HEK293 (cell line): ENCODE measurements around the gene HSCB.
A peak's percentile ranks its signal among the peaks of the same experiment; 100 is the strongest.

Experiments
- BCL11A ChIP-seq: fragments of 450-650 bp; formaldehyde crosslinking; IDR thresholded peaks from 2 replicates; pipeline ENCODE4 v1.5.1; 2016; ENCODE audit warnings: low read depth, missing biosample characterization, missing genetic modification characterization
- KLF7 ChIP-seq: fragments of 450-650 bp; formaldehyde crosslinking; IDR thresholded peaks from 2 replicates; pipeline ENCODE4 v1.5.1; 2016; ENCODE audit warnings: missing biosample characterization, missing genetic modification characterization, borderline replicate concordance
- KLF8 ChIP-seq: fragments of 450-650 bp; formaldehyde crosslinking; IDR thresholded peaks from 2 replicates; pipeline ENCODE4 v1.5.1; 2016; ENCODE audit warnings: missing biosample characterization, missing genetic modification characterization
- KLF9 ChIP-seq: fragments of 450-650 bp; formaldehyde crosslinking; IDR thresholded peaks from 2 replicates; pipeline ENCODE4 v1.5.1; 2016; ENCODE audit warnings: missing biosample characterization, missing genetic modification characterization, low read depth
- MZF1 ChIP-seq: fragments of 450-650 bp; formaldehyde crosslinking; IDR thresholded peaks from 2 replicates; pipeline ENCODE4 v1.5.1; 2017; ENCODE audit warnings: missing biosample characterization, missing genetic modification characterization, borderline replicate concordance
- SP7 ChIP-seq: fragments of 450-650 bp; formaldehyde crosslinking; IDR thresholded peaks from 2 replicates; pipeline ENCODE4 v1.5.1; 2016; ENCODE audit warnings: missing biosample characterization, missing genetic modification characterization
- TCF7L2 ChIP-seq: IDR thresholded peaks from 2 replicates; pipeline ENCODE4 v1.6.1; 2011; ENCODE audit warnings: low read depth, mild to moderate bottlenecking, inconsistent platforms, low read length, moderate library complexity, borderline replicate concordance
- WT1 ChIP-seq: fragments of 450-650 bp; formaldehyde crosslinking; IDR thresholded peaks from 2 replicates; pipeline ENCODE4 v1.5.1; 2016; ENCODE audit warnings: missing biosample characterization, missing genetic modification characterization
- YY2 ChIP-seq: fragments of 450-650 bp; formaldehyde crosslinking; IDR thresholded peaks from 2 replicates; pipeline ENCODE4 v1.5.1; 2016; ENCODE audit warnings: missing biosample characterization, missing genetic modification characterization
- ZBTB20 ChIP-seq: fragments of 450-650 bp; formaldehyde crosslinking; IDR thresholded peaks from 2 replicates; pipeline ENCODE4 v1.5.1; 2016; ENCODE audit warnings: missing biosample characterization, missing genetic modification characterization
- ZBTB21 ChIP-seq: fragments of 450-650 bp; formaldehyde crosslinking; IDR thresholded peaks from 2 replicates; pipeline ENCODE4 v1.5.1; 2017; ENCODE audit warnings: missing biosample characterization, missing genetic modification characterization
- ZBTB7A ChIP-seq: fragments of 450-650 bp; formaldehyde crosslinking; IDR thresholded peaks from 2 replicates; pipeline ENCODE4 v1.5.1; 2016; ENCODE audit warnings: low read depth, missing biosample characterization, missing genetic modification characterization
- ZFP41 ChIP-seq: fragments of 450-650 bp; formaldehyde crosslinking; IDR thresholded peaks from 2 replicates; pipeline ENCODE4 v1.5.1; 2016; ENCODE audit warnings: missing biosample characterization, missing genetic modification characterization, borderline replicate concordance
- ZNF121 ChIP-seq: fragments of 450-650 bp; formaldehyde crosslinking; IDR thresholded peaks from 2 replicates; pipeline ENCODE4 v1.5.1; 2016; ENCODE audit warnings: missing biosample characterization, missing genetic modification characterization
- ZNF132 ChIP-seq: fragments of 450-650 bp; formaldehyde crosslinking; IDR thresholded peaks from 2 replicates; pipeline ENCODE4 v1.5.1; 2017; ENCODE audit warnings: missing biosample characterization, missing genetic modification characterization, borderline replicate concordance
- ZNF146 ChIP-seq: fragments of 450-650 bp; formaldehyde crosslinking; IDR thresholded peaks from 2 replicates; pipeline ENCODE4 v1.5.1; 2016; ENCODE audit warnings: missing biosample characterization, missing genetic modification characterization
- ZNF157 ChIP-seq: fragments of 450-650 bp; formaldehyde crosslinking; IDR thresholded peaks from 2 replicates; pipeline ENCODE4 v1.5.1; 2016; ENCODE audit warnings: missing biosample characterization, missing genetic modification characterization
- ZNF174 ChIP-seq: fragments of 450-650 bp; formaldehyde crosslinking; IDR thresholded peaks from 2 replicates; pipeline ENCODE4 v1.5.0; 2017; ENCODE audit warnings: missing biosample characterization, mild to moderate bottlenecking, missing genetic modification characterization
- ZNF23 ChIP-seq: fragments of 450-650 bp; formaldehyde crosslinking; IDR thresholded peaks from 2 replicates; pipeline ENCODE4 v1.5.1; 2016; ENCODE audit warnings: missing biosample characterization, missing genetic modification characterization, borderline replicate concordance
- ZNF266 ChIP-seq: fragments of 450-650 bp; formaldehyde crosslinking; IDR thresholded peaks from 2 replicates; pipeline ENCODE4 v1.5.1; 2016; ENCODE audit warnings: missing biosample characterization, missing genetic modification characterization, low read depth
- ZNF274 ChIP-seq, 2 experiments: fragments of 200-500 bp in 1 of 2; fragments of 450-650 bp in 1 of 2; sonication (Bioruptor generic) in 1 of 2; formaldehyde crosslinking in 1 of 2; IDR thresholded peaks; 2 replicates each; pipeline versions ENCODE4 v1.5.1 to v1.6.1; 2014 to 2016; ENCODE audit warnings: borderline replicate concordance in 1 of 2, inconsistent platforms in 1 of 2, low read length in 1 of 2, missing biosample characterization in 1 of 2, missing genetic modification characterization in 1 of 2
- ZNF354C ChIP-seq: fragments of 450-650 bp; formaldehyde crosslinking; IDR thresholded peaks from 2 replicates; pipeline ENCODE4 v1.5.1; 2016; ENCODE audit warnings: missing biosample characterization, missing genetic modification characterization, low read depth, borderline replicate concordance
- ZNF426 ChIP-seq: fragments of 450-650 bp; formaldehyde crosslinking; IDR thresholded peaks from 2 replicates; pipeline ENCODE4 v1.5.1; 2017; ENCODE audit warnings: missing biosample characterization, missing genetic modification characterization, mild to moderate bottlenecking, inconsistent platforms, moderate library complexity
- ZNF433 ChIP-seq: fragments of 450-650 bp; formaldehyde crosslinking; IDR thresholded peaks from 2 replicates; pipeline ENCODE4 v1.5.1; 2016; ENCODE audit warnings: missing biosample characterization, missing genetic modification characterization, low read depth
- ZNF561 ChIP-seq: fragments of 450-650 bp; IDR thresholded peaks from 2 replicates; pipeline ENCODE4 v1.5.1; 2018; ENCODE audit warnings: missing biosample characterization, missing genetic modification characterization, borderline replicate concordance
- ZNF626 ChIP-seq: fragments of 450-650 bp; sonication (Bioruptor Pico); formaldehyde crosslinking; IDR thresholded peaks from 2 replicates; pipeline ENCODE4 v1.5.1; 2018; ENCODE audit warnings: missing biosample characterization, missing genetic modification characterization, inconsistent platforms
- ZNF660 ChIP-seq: fragments of 450-650 bp; IDR thresholded peaks from 2 replicates; pipeline ENCODE4 v1.5.1; 2018; ENCODE audit warnings: missing biosample characterization, mild to moderate bottlenecking, missing genetic modification characterization
- ZSCAN23 ChIP-seq: fragments of 450-650 bp; formaldehyde crosslinking; IDR thresholded peaks from 2 replicates; pipeline ENCODE4 v1.5.1; 2016; ENCODE audit warnings: missing biosample characterization, missing genetic modification characterization
- TF ChIP-seq, protein P1 (sequence below): fragments of 450-650 bp; IDR thresholded peaks from 2 replicates; pipeline ENCODE4 v1.5.1; 2018; ENCODE audit warnings: missing biosample characterization, missing genetic modification characterization
- TF ChIP-seq, protein P2 (sequence below): fragments of 450-650 bp; formaldehyde crosslinking; IDR thresholded peaks from 2 replicates; pipeline ENCODE4 v1.5.1; 2016; ENCODE audit warnings: missing biosample characterization, missing genetic modification characterization
- TF ChIP-seq, protein P3 (sequence below): fragments of 450-650 bp; formaldehyde crosslinking; IDR thresholded peaks from 2 replicates; pipeline ENCODE4 v1.5.1; 2016; ENCODE audit warnings: missing biosample characterization, missing genetic modification characterization
- TF ChIP-seq, protein P4 (sequence below): fragments of 450-650 bp; formaldehyde crosslinking; IDR thresholded peaks from 2 replicates; pipeline ENCODE4 v1.5.1; 2017; ENCODE audit warnings: missing biosample characterization, mild to moderate bottlenecking, missing genetic modification characterization, moderate library complexity
- TF ChIP-seq, protein P5 (sequence below): IDR thresholded peaks from 2 replicates; pipeline ENCODE4 v1.6.1; 2011; ENCODE audit warnings: mild to moderate bottlenecking, low read depth, low read length, borderline replicate concordance

The HSCB gene

DNA sequence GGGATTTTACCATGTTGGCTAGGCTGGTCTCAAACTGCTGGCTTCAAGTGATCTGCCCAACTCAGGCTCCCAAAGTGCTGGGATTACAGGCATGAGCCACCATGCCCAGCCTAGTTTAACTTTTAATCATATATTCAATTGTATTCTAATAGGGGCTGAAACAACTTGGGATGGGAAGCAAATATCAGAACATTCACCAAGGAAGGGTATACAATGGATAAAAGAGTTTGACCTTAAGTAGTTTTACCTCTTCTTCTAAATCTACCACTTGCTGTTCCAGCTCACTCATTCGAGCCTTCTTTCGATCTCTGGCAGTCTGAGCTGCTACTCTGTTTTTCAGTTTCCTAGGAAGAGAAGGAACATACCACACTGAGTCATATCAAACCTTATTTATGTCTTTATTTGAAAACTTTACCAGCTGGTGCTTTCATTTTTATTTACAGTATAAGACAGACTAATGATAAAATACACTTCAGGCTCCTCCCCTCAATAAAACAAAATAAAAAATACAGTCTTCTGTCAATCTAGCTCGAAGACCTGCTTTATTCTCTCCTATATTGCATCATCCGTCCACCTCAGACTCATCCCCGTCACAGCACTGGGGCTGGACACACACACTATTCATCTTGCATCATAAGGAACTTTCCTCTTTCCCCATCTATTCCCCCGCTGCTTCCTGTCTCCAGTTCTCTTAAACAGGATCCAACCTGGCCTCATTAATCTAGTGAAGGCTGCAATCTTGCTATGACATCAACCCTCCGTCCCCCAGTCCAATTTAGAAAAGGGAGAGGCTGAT, 57.2 kb downstream of the HSCB start (continued):
- TF ChIP-seq MZF1 (tag by site-specific recombination): peak; percentile 65; the same call in 1 of the 2 replicates
- TF ChIP-seq, protein P1, sequence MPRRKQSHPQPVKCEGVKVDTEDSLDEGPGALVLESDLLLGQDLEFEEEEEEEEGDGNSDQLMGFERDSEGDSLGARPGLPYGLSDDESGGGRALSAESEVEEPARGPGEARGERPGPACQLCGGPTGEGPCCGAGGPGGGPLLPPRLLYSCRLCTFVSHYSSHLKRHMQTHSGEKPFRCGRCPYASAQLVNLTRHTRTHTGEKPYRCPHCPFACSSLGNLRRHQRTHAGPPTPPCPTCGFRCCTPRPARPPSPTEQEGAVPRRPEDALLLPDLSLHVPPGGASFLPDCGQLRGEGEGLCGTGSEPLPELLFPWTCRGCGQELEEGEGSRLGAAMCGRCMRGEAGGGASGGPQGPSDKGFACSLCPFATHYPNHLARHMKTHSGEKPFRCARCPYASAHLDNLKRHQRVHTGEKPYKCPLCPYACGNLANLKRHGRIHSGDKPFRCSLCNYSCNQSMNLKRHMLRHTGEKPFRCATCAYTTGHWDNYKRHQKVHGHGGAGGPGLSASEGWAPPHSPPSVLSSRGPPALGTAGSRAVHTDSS (tag by site-specific recombination): no peak
- TF ChIP-seq, protein P2, sequence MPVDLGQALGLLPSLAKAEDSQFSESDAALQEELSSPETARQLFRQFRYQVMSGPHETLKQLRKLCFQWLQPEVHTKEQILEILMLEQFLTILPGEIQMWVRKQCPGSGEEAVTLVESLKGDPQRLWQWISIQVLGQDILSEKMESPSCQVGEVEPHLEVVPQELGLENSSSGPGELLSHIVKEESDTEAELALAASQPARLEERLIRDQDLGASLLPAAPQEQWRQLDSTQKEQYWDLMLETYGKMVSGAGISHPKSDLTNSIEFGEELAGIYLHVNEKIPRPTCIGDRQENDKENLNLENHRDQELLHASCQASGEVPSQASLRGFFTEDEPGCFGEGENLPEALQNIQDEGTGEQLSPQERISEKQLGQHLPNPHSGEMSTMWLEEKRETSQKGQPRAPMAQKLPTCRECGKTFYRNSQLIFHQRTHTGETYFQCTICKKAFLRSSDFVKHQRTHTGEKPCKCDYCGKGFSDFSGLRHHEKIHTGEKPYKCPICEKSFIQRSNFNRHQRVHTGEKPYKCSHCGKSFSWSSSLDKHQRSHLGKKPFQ: no peak
- no peak for TF ChIP-seq ZNF132 (tag by site-specific recombination)
- no peak for TF ChIP-seq ZNF23
- no peak for TF ChIP-seq YY2 (tag by site-specific recombination)
- TF ChIP-seq KLF8: no peak
- peak; percentile 94 for TF ChIP-seq SP7
- no peak for TF ChIP-seq ZNF157
- peak; percentile 41; the same call in 1 of the 2 replicates for TF ChIP-seq KLF7 (tag by site-specific recombination)
- no peak for TF ChIP-seq ZSCAN23 (tag by site-specific recombination)
- no peak for TF ChIP-seq ZBTB7A (tag by site-specific recombination)
- TF ChIP-seq ZNF174 (tag by site-specific recombination): no peak
- no peak for TF ChIP-seq ZNF426
- no peak for TF ChIP-seq ZNF433 (tag by site-specific recombination)
- TF ChIP-seq ZBTB20: no peak
- peak; percentile 79 for TF ChIP-seq WT1 (tag by site-specific recombination)
- no peak for TF ChIP-seq ZFP41 (tag by site-specific recombination)
- TF ChIP-seq, protein P3, sequence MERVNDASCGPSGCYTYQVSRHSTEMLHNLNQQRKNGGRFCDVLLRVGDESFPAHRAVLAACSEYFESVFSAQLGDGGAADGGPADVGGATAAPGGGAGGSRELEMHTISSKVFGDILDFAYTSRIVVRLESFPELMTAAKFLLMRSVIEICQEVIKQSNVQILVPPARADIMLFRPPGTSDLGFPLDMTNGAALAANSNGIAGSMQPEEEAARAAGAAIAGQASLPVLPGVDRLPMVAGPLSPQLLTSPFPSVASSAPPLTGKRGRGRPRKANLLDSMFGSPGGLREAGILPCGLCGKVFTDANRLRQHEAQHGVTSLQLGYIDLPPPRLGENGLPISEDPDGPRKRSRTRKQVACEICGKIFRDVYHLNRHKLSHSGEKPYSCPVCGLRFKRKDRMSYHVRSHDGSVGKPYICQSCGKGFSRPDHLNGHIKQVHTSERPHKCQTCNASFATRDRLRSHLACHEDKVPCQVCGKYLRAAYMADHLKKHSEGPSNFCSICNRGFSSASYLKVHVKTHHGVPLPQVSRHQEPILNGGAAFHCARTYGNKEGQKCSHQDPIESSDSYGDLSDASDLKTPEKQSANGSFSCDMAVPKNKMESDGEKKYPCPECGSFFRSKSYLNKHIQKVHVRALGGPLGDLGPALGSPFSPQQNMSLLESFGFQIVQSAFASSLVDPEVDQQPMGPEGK (tag by site-specific recombination): no peak
- no peak for TF ChIP-seq ZNF121 (tag by site-specific recombination)
- no peak for TF ChIP-seq ZNF266 (tag by site-specific recombination)
- no peak for TF ChIP-seq ZNF146
- TF ChIP-seq, protein P4, sequence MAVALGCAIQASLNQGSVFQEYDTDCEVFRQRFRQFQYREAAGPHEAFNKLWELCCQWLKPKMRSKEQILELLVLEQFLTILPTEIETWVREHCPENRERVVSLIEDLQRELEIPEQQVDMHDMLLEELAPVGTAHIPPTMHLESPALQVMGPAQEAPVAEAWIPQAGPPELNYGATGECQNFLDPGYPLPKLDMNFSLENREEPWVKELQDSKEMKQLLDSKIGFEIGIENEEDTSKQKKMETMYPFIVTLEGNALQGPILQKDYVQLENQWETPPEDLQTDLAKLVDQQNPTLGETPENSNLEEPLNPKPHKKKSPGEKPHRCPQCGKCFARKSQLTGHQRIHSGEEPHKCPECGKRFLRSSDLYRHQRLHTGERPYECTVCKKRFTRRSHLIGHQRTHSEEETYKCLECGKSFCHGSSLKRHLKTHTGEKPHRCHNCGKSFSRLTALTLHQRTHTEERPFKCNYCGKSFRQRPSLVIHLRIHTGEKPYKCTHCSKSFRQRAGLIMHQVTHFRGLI (tag by site-specific recombination): no peak
- TF ChIP-seq ZNF626 (tag by site-specific recombination): no peak
- TF ChIP-seq ZNF660 (tag by site-specific recombination): peak; percentile 73; the same call in 1 of the 2 replicates
- TF ChIP-seq, protein P5, sequence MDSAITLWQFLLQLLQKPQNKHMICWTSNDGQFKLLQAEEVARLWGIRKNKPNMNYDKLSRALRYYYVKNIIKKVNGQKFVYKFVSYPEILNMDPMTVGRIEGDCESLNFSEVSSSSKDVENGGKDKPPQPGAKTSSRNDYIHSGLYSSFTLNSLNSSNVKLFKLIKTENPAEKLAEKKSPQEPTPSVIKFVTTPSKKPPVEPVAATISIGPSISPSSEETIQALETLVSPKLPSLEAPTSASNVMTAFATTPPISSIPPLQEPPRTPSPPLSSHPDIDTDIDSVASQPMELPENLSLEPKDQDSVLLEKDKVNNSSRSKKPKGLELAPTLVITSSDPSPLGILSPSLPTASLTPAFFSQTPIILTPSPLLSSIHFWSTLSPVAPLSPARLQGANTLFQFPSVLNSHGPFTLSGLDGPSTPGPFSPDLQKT: no peak
- TF ChIP-seq BCL11A (tag by site-specific recombination): no peak
- TF ChIP-seq KLF9 (tag by site-specific recombination): no peak
- no peak for TF ChIP-seq TCF7L2
- peak; percentile 97 for TF ChIP-seq ZBTB21 (tag by site-specific recombination)
- no peak for TF ChIP-seq ZNF274 (IDR thresholded peaks at IDR 0.05; ENCODE audit: low read length)
- TF ChIP-seq ZNF274 (tag by site-specific recombination; IDR thresholded peaks at IDR 0.05; ENCODE audit: borderline replicate concordance): no peak
- no peak for TF ChIP-seq ZNF354C
- TF ChIP-seq ZNF561 (tag by site-specific recombination): no peak
